Measurements from ENCODE around the gene SPRED2. TPM values are rescaled to one million over a fixed set of nuclear protein-coding genes. Genes with fewer than 3 reads are reported as not detected.

Gene SPRED2
- total and polyA plus RNA-seq, 2 of the 8 experiments (the other 6 are each of a cell fraction or from before 2014, with no cell fraction given), result 15.3 to 22.5 TPM

- CTCF ChIA-PET (ENCODE audit: partially characterized antibody), result interaction anchor here (1.4 to 2.2 kb wide), 4 partner anchors 9 to 122 kb away, joined by 3 to 8 read pairs (median 6); no protein-coding TSS in a partner anchor
- FAIRE-seq, result no peak
- 81% methylated on average over 1 of the region's 1 CpG; no CpG with 5 or more reads in 1 of the 2 experiments for WGBS, 2 experiments (ENCODE audit: extremely low coverage in 1 of 2, insufficient coverage in 1 of 2, insufficient read length in 1 of 2, insufficient replicate concordance in 2 of 2, low coverage in 1 of 2, low lambda C conversion rate in 2 of 2, missing lambda C conversion rate in 1 of 2)
These were observed 17.3 kb downstream of the SPRED2 start for GRCh38 chr2:65415091-65415490.

More at GRCh38 chr2:65415091-65415490, 17.3 kb downstream of the SPRED2 start:
- H4K91ac ChIP-seq (replicated peaks; ENCODE audit: insufficient read length, low read length), result no peak overlapping the region
- no peaks in the 10 kb centered on the region; the same call in 1 of the 2 replicates for H3K79me1 ChIP-seq (ENCODE audit: low read depth, low read length)
- H3K4me3 ChIP-seq (ENCODE audit: extremely low read depth in 1 of 4, insufficient read depth in 2 of 4, low read depth in 3 of 4, low read length in 4 of 4), result no peak overlapping the region
- H3K56ac ChIP-seq (replicated peaks; ENCODE audit: insufficient read length, low read depth, low read length), result no peak overlapping the region
- H3K27me3 ChIP-seq (replicated peaks in 1 of 4; ENCODE audit: control insufficient read depth in 3 of 4, extremely low read depth in 1 of 4, insufficient read depth in 3 of 4, low read length in 3 of 4), result no peaks in the 10 kb centered on the region
- H3K4me2 ChIP-seq (ENCODE audit: insufficient read depth in 1 of 2, low read depth in 2 of 2, low read length in 2 of 2), result no peak overlapping the region
- TF ChIP-seq EP300 (IDR thresholded peaks at IDR 0.05; ENCODE audit: borderline replicate concordance in 1 of 2, low read depth in 2 of 2, low read length in 2 of 2) (no peak), POLR2A (IDR thresholded peaks at IDR 0.05; ENCODE audit: control extremely low read depth in 1 of 2, low read depth in 2 of 2, low read length in 2 of 2) (no peak), JUN (IDR thresholded peaks at IDR 0.05; ENCODE audit: low read depth, low read length) (no peak), TCF12 (IDR thresholded peaks at IDR 0.05; ENCODE audit: low read depth, low read length) (no peak), KDM5A (IDR thresholded peaks at IDR 0.05; ENCODE audit: low read length) (no peak), CBX8 (IDR thresholded peaks at IDR 0.05; ENCODE audit: borderline replicate concordance, low read depth, low read length) (no peak)
- H3K36me3 ChIP-seq (ENCODE audit: control insufficient read depth in 2 of 4, insufficient read depth in 4 of 4, low read length in 3 of 4), result no peaks in the 10 kb centered on the region
- H3K23ac ChIP-seq (ENCODE audit: insufficient read length), result no peak overlapping the region
- no peak overlapping the region for H3K27ac ChIP-seq (ENCODE audit: low read depth, low read length)
- POLR2A ChIA-PET (ENCODE audit: partially characterized antibody), result interaction anchor here (0.7 kb wide), 1 partner anchor 13 kb away, joined by 3 read pairs; no protein-coding TSS in a partner anchor
- H2BK15ac ChIP-seq (ENCODE audit: low read length), result no peak overlapping the region
- H4K20me1 ChIP-seq (replicated peaks in 1 of 2; ENCODE audit: control insufficient read depth in 1 of 2, insufficient read depth in 2 of 2, low read length in 2 of 2), result peaks cover 0 to 2% of the 10 kb centered on the region in 2 experiments
- no peak for DNase-seq (ENCODE audit: low read depth in 1 of 2, low spot score in 2 of 2)
- no peak overlapping the region for H3K9ac ChIP-seq (replicated peaks in 1 of 4; ENCODE audit: extremely low read depth in 1 of 4, low read depth in 3 of 4, low read length in 3 of 4)
- H2AK5ac ChIP-seq (ENCODE audit: low read depth, low read length), result no peak overlapping the region; the same call in 1 of the 2 replicates
- no peak overlapping the region for H2BK120ac ChIP-seq (replicated peaks; ENCODE audit: low read depth, low read length)
- no peak overlapping the region for H3K4ac ChIP-seq (replicated peaks; ENCODE audit: insufficient read length, low read depth, low read length)
- no peak overlapping the region for H2AFZ ChIP-seq (ENCODE audit: low read length)
- H3K23me2 ChIP-seq (ENCODE audit: low read depth, low read length), result no peaks in the 10 kb centered on the region
- H2BK5ac ChIP-seq (ENCODE audit: low read depth, low read length), result no peak overlapping the region
- H3K9me3 ChIP-seq (ENCODE audit: insufficient read depth in 2 of 2, low read depth in 1 of 2, low read length in 1 of 2), result no peaks in the 10 kb centered on the region
- peaks cover 0 to 19% of the 10 kb centered on the region in 2 experiments for H3K79me2 ChIP-seq (ENCODE audit: control insufficient read depth in 1 of 2, insufficient read depth in 2 of 2, low read length in 2 of 2)
- no peak overlapping the region for H4K8ac ChIP-seq (ENCODE audit: extremely low read depth, insufficient read depth, low read length)
- no peak overlapping the region for H3K18ac ChIP-seq (ENCODE audit: extremely low read depth, low read length)
- no peak overlapping the region for H2BK20ac ChIP-seq (ENCODE audit: low read length)
- H2BK12ac ChIP-seq (ENCODE audit: low read depth, low read length), result no peak overlapping the region
- H3K4me1 ChIP-seq (replicated peaks in 1 of 4; ENCODE audit: control insufficient read depth in 3 of 4, insufficient read depth in 4 of 4, low read length in 3 of 4), result peaks cover 4 to 30% (median 24%) of the 10 kb centered on the region in 4 experiments
- H4K5ac ChIP-seq (ENCODE audit: insufficient read length, low read depth, low read length), result no peak overlapping the region
- H3K14ac ChIP-seq (ENCODE audit: insufficient read length), result no peak overlapping the region

Measured in H1 (cell line).